Stimulated activated CD8-positive, alpha-beta memory T cell treated with anti-CD3 and anti-CD28 coated beads, Interleukin-15, amount 100 ng/mL, for 24 hours (primary cell): Measurements from ENCODE around the gene PCDHB11.
"Not testable (repeated sequence)": the region's sequence is repeated elsewhere in the genome, so short reads cannot be mapped to it uniquely, and the experiment has no call there.

Experiments used
- DNase-seq: peaks from one replicate; pipeline ENCODE4 v3.0.0-alpha.2; 2020; ENCODE audit warnings: low read depth

Gene PCDHB11

GRCh38 chr5:141199359-141200235 lies at the start of gene PCDHB11:
PCDHB11 (plus strand) TSS chr5:141199627; CDS start chr5:141199775, 148 bp downstream.
- no peak for DNase-seq

GRCh38 chr5:141149812-141150211 lies 49.6 kb upstream of the PCDHB11 start, which contains the start of gene PCDHB6:
PCDHB6 (plus strand) TSS chr5:141150057; CDS start chr5:141150258, 201 bp downstream.
- DNase-seq = no peak

- no peak for DNase-seq
Measured at GRCh38 chr5:141150224-141150992, 49.0 kb upstream of the PCDHB11 start.

GRCh38 chr5:141150993-141151325 lies 48.5 kb upstream of the PCDHB11 start:
- no peak for DNase-seq

- DNase-seq = not testable (repeated sequence)
Measured at GRCh38 chr5:141151632-141152031, 47.8 kb upstream of the PCDHB11 start.

- DNase-seq = not testable (repeated sequence)
Measured at GRCh38 chr5:141152096-141152495, 47.3 kb upstream of the PCDHB11 start.

- DNase-seq = no peak
Measured at GRCh38 chr5:141155540-141156374, 43.7 kb upstream of the PCDHB11 start.

- not testable (repeated sequence) for DNase-seq
Measured at GRCh38 chr5:141157356-141157755, 42.1 kb upstream of the PCDHB11 start.

GRCh38 chr5:141157901-141158300 lies 41.5 kb upstream of the PCDHB11 start:
- DNase-seq = not testable (repeated sequence)

- DNase-seq = no peak
Measured at GRCh38 chr5:141172381-141173204, 26.8 kb upstream of the PCDHB11 start, which contains the start of gene PCDHB7. PCDHB7 (plus strand) TSS chr5:141172644; CDS start chr5:141172836, 192 bp downstream.

- not testable (repeated sequence) for DNase-seq
Measured at GRCh38 chr5:141174291-141175104, 24.9 kb upstream of the PCDHB11 start.

- DNase-seq = no peak
Measured at GRCh38 chr5:141175933-141176332, 23.5 kb upstream of the PCDHB11 start.

- not testable (repeated sequence) for DNase-seq
Measured at GRCh38 chr5:141177577-141178191, 21.7 kb upstream of the PCDHB11 start, which contains the start of gene PCDHB8. PCDHB8 (plus strand) TSS chr5:141177790; CDS start chr5:141178035, 245 bp downstream.

- DNase-seq = not testable (repeated sequence)
Measured at GRCh38 chr5:141179371-141179770, 20.1 kb upstream of the PCDHB11 start.

GRCh38 chr5:141179876-141180275 lies 19.6 kb upstream of the PCDHB11 start:
- DNase-seq = not testable (repeated sequence)

- no peak for DNase-seq
Measured at GRCh38 chr5:141180313-141180712, 19.1 kb upstream of the PCDHB11 start.

GRCh38 chr5:141182248-141182647 lies 17.2 kb upstream of the PCDHB11 start, which contains the start of gene PCDHB16:
PCDHB16 (plus strand) TSS chr5:141182387; CDS start chr5:141182560, 173 bp downstream.
- DNase-seq = no peak

- DNase-seq = not testable (repeated sequence)
Measured at GRCh38 chr5:141184117-141184855, 15.1 kb upstream of the PCDHB11 start.
